Measurements from ENCODE around the gene NUP85. TPM values are rescaled to one million over a fixed set of nuclear protein-coding genes. Genes with fewer than 3 reads are reported as not detected.

The NUP85 gene
- total and polyA plus RNA-seq, 2 of the 4 experiments (the other 2 are of a cell fraction): 29.4 to 54.4 TPM

DNA sequence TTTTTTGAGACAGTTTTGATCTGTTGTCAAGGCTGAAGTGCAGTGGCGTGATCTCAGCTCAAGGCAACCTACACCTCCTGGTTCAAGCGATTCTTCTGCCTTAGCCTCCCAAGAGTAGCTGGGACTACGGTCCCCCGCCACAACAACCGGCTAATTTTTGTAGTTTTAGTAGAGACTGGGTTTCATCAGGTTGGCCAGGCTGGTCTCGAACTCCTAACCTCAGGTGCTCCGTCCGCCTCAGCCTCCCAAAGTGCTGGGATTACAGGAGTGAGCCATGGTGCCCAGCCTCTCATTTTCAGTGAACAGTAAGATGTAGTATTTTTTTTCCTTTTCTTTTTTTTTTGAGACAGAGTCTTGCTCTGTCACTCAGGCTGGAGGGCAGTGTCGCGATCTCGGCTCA, 30.5 kb upstream of the NUP85 start:
- Histone ChIP-seq H4K20me1 (ENCODE audit: insufficient read depth, low read length) (peaks cover 45% of the 10 kb centered on the region), H4K5ac (ENCODE audit: low read depth, low read length) (no peak overlapping the region), H2BK20ac (ENCODE audit: low read depth, low read length) (no peak overlapping the region), H3K36me3 (ENCODE audit: control insufficient read depth, insufficient read depth, low read length) (peaks cover 65% of the 10 kb centered on the region), H3K9me1 (ENCODE audit: insufficient read depth, low read length) (peaks cover 3% of the 10 kb centered on the region; the same call in 1 of the 2 replicates), H3K27ac (ENCODE audit: insufficient read depth, low read length) (no peak overlapping the region), H3K56ac (ENCODE audit: extremely low read depth, insufficient read depth, low read length) (no peak overlapping the region), H3K14ac (replicated peaks; ENCODE audit: low read depth, low read length) (no peak overlapping the region), H3K18ac (ENCODE audit: low read depth, low read length) (no peak overlapping the region), H3K4me3 (ENCODE audit: insufficient read depth, low read depth, low read length) (no peak overlapping the region), H2BK5ac (ENCODE audit: low read depth, low read length, poor library complexity, severe bottlenecking) (no peak overlapping the region), H2AK5ac (ENCODE audit: low read depth, low read length) (no peak overlapping the region), H3K4me2 (ENCODE audit: low read depth, low read length) (no peak overlapping the region), H3K4ac (ENCODE audit: low read depth, low read length) (no peak overlapping the region), H4K8ac (ENCODE audit: low read depth in 2 of 2, low read length in 2 of 2) (no peak overlapping the region), H4K91ac (ENCODE audit: insufficient read depth, low read depth, low read length) (no peak overlapping the region), H2BK15ac (ENCODE audit: low read depth, low read length) (no peak overlapping the region), H3K27me3 (ENCODE audit: control insufficient read depth, insufficient read depth, low read length) (no peaks in the 10 kb centered on the region), H3K9me3 (ENCODE audit: control insufficient read depth, insufficient read depth, low read length) (no peaks in the 10 kb centered on the region), H2BK120ac (ENCODE audit: low read depth, low read length) (no peak overlapping the region), H3K9ac (ENCODE audit: low read depth, low read length) (no peak overlapping the region), H3K4me1 (ENCODE audit: control insufficient read depth, insufficient read depth, low read length) (no peaks in the 10 kb centered on the region), H2AK9ac (replicated peaks; ENCODE audit: low read depth, low read length, poor library complexity) (no peak overlapping the region), H2AFZ (replicated peaks; ENCODE audit: low read length, poor library complexity) (no peak overlapping the region), H3K79me1 (ENCODE audit: low read depth in 1 of 2, low read length in 2 of 2) (peaks cover 14 to 66% of the 10 kb centered on the region in 2 experiments), H3K23ac (ENCODE audit: low read depth, low read length) (no peak overlapping the region)
- POLR2A ChIA-PET (ENCODE audit: unreplicated experiment): no interaction called here
- no CpG with 5 or more reads among the region's 11 CpGs for WGBS, 2 experiments (ENCODE audit: extremely low coverage in 2 of 2, insufficient read length in 1 of 2)
- ATAC-seq (ENCODE audit: low read depth): no peak
- DNase-seq: no peak
- in situ Hi-C loops (cut with MboI; ENCODE audit: low sequenced_read_pairs) (no loop called here), intact Hi-C loops (cut with micrococcal nuclease) (no loop called here), dilution Hi-C loops (cut with HindIII; ENCODE audit: low sequenced_read_pairs, unreplicated experiment) (no loop called here)
- BruUV-seq (replicated peaks): no TSS peak
- CTCF ChIA-PET: no interaction called here
- TF ChIP-seq RCOR1 (IDR thresholded peaks at IDR 0.05; ENCODE audit: insufficient replicate concordance, low read length) (no peak), RAD21 (IDR thresholded peaks at IDR 0.05; ENCODE audit: low read length) (no peak), MXI1 (IDR thresholded peaks at IDR 0.05; ENCODE audit: borderline replicate concordance, low read depth, low read length) (no peak), CTCF (conservative IDR thresholded peaks at IDR 0.05; ENCODE audit: low read depth, low read length) (no peak), BHLHE40 (IDR thresholded peaks at IDR 0.05; ENCODE audit: low read depth, low read length) (no peak), RFX5 (IDR thresholded peaks at IDR 0.05; ENCODE audit: low read depth, low read length) (no peak), POLR2A (IDR thresholded peaks at IDR 0.05; ENCODE audit: low read depth, low read length) (no peak), MAFK (IDR thresholded peaks at IDR 0.05; ENCODE audit: low read depth, low read length) (no peak), USF2 (IDR thresholded peaks at IDR 0.05; ENCODE audit: low read depth, low read length) (no peak), MAZ (IDR thresholded peaks at IDR 0.05; ENCODE audit: borderline replicate concordance, low read depth, low read length) (no peak), SMC3 (IDR thresholded peaks at IDR 0.05; ENCODE audit: low read depth, low read length) (no peak), ELK1 (IDR thresholded peaks at IDR 0.05; ENCODE audit: borderline replicate concordance, low read depth, low read length) (no peak), NFE2L2 (IDR thresholded peaks at IDR 0.05; ENCODE audit: low read depth, low read length) (no peak), FOS (IDR thresholded peaks at IDR 0.05; ENCODE audit: low read depth, low read length) (no peak)
